NCI-H510A (cell line): ENCODE data around the gene IGSF21.
"Not testable (repeated sequence)": the region's sequence is repeated elsewhere in the genome, so short reads cannot be mapped to it uniquely, and the experiment has no call there.

Source experiments
- DNase-seq: peaks from one replicate; lab custom pipeline; 2025; lab: John Stamatoyannopoulos, UW

The IGSF21 gene

GRCh38 chr1:18145851-18146618, 38.4 kb downstream of the IGSF21 start:
- no peak for DNase-seq

- no peak for DNase-seq
Observed at GRCh38 chr1:18146886-18147285, 39.3 kb downstream of the IGSF21 start.

- DNase-seq: no peak
Observed at GRCh38 chr1:18147672-18148071, 40.1 kb downstream of the IGSF21 start.

- no peak for DNase-seq
Observed at GRCh38 chr1:18148461-18148860, 40.9 kb downstream of the IGSF21 start.

- no peak for DNase-seq
Observed at GRCh38 chr1:18149027-18149641, 41.5 kb downstream of the IGSF21 start.

GRCh38 chr1:18151436-18152122, 44.0 kb downstream of the IGSF21 start:
- no peak for DNase-seq

- DNase-seq: no peak
Observed at GRCh38 chr1:18154430-18155194, 47.0 kb downstream of the IGSF21 start.

- DNase-seq: peak; percentile 67
Observed at GRCh38 chr1:18155881-18156385, 48.3 kb downstream of the IGSF21 start.

- DNase-seq: no peak
Observed at GRCh38 chr1:18157352-18157751, 49.8 kb downstream of the IGSF21 start.

GRCh38 chr1:18157968-18158367, 50.4 kb downstream of the IGSF21 start:
- DNase-seq: no peak

- no peak for DNase-seq
Observed at GRCh38 chr1:18158714-18159113, 51.1 kb downstream of the IGSF21 start.

- no peak for DNase-seq
Observed at GRCh38 chr1:18160290-18160942, 52.8 kb downstream of the IGSF21 start.

GRCh38 chr1:18161690-18162089, 54.1 kb downstream of the IGSF21 start:
- no peak for DNase-seq

- DNase-seq: not testable (repeated sequence)
Observed at GRCh38 chr1:18165640-18166039, 58.0 kb downstream of the IGSF21 start.

GRCh38 chr1:18166341-18166740, 58.7 kb downstream of the IGSF21 start:
- DNase-seq: no peak

- no peak for DNase-seq
Observed at GRCh38 chr1:18166929-18167328, 59.3 kb downstream of the IGSF21 start.

GRCh38 chr1:18170444-18170843, 62.8 kb downstream of the IGSF21 start:
- DNase-seq: no peak

- DNase-seq: no peak
Observed at GRCh38 chr1:18174037-18174436, 66.4 kb downstream of the IGSF21 start.

GRCh38 chr1:18175051-18175450, 67.5 kb downstream of the IGSF21 start:
- no peak for DNase-seq

- DNase-seq: no peak
Observed at GRCh38 chr1:18175530-18176377, 68.2 kb downstream of the IGSF21 start.

- no peak for DNase-seq
Observed at GRCh38 chr1:18176619-18177018, 69.0 kb downstream of the IGSF21 start.
